ENCODE measurements around the gene PACS1.
A peak's percentile ranks its signal among the peaks of the same experiment; 100 is the strongest.

Gene PACS1

DNA sequence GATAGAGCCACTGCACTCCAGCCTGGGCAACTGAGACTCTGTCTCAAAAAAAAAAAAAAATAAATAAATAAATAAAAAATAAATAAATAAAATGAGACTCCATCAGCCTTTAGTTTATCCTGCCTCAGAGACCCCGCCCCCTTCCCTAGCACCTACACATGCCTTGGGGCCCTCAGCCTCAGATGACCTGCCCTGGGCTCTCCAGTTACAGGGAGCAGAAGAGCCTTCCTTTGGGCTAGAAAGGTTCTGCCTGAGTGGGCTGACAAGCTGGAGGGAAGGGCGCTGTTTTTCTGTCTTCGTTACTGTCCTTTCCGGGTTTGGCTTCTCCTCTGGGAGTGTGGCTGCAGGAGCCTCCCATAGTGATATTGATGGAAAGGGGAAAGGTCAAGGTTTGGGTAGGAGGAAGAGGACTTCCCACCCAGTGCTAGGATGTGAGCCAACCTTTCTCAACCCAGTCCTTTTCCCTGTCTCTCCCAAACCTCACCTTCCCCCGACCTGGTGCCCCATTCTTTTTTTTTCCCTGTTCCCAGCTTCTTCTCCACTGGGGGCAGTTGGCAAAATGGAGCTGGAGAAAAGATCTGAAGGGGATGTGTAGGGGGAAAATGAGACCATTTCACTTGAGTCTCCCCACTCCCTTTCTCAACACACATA, 19.4 kb upstream of the PACS1 start:
- DNase-seq = no peak

DNA sequence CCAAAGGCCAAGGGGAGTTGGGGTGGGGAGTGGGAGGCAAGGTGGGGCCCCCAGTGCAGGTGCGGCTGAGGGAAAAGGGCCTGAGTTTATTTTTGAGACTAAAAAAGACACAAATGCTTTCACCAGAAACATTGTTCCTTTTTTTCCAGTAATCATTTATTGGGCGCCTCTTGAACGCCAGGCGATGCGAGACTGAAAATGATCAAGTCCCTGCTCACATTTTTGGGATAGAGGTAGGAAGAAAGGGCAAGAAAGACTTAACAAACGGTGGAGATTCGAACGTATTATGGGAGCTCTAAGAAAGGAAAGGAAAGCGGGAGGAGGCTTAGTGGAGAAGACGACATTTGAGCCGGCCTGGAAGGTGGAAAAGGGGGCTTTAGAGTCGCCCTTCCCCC, 18.7 kb upstream of the PACS1 start:
- DNase-seq = peak in 1 of 2 experiments; percentile 54

DNA sequence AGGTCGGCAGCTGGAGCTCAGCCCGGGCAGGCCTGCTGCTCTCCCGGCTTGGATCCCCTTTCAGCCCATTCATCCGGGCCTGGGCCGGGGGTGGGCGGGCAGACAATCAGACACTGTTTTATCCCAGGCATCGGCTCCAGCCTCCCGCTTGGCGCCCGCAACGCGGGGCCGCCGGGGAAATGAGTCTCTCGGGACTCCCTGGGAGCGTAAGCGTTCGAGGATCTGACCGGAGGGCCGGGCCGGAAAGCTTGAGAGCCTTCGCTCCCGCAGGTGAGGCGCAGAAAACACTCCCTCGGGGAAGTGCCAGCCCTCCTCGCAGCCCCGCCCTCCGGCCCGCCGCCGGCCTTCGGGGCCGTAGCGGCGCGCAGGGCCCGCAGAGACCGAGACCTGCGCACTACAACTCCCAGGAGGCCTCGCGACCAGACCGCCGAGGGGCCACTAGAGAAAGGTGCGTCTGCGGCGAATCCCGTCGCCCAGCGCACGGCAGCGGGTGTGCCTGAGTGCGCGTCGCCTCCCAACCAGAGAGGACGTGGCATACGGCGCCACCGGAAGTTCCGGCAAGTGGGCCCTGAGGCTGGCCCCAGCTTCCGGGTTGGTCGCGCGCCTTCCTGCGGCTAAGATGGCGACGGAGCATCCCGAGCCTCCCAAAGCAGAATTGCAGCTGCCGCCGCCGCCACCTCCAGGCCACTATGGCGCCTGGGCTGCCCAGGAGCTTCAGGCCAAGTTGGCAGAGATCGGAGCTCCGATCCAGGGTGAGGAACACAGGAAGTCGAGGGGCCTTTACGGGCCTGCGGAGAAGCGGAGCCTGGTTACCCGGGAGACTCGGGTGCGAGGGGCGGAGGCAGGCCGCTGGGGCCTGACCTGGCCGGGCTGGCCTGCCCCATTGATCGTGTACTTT, 18.1 kb upstream of the PACS1 start, which contains the start of gene SF3B2:
Gene SF3B2 (plus strand): TSS at position 599 of the 898 bp plus-strand sequence. CDS start 21 bp downstream, at position 620.
- peak; percentile 97 to 98 for DNase-seq

DNA sequence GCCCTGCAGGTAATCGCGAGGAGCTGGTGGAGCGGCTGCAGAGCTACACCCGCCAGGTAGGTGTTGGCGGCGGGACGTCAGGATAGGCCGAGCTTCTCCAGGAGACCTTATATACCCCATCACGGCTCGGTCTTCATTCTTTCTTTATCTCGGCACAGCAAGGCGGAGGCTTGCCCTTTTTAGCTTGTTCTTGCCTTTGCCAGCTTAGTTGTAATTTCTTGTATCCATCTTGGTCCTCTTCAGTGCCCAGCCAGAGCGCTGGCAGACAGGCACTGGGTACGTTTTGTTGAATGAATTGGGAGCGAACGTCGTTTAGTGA, 17.4 kb upstream of the PACS1 start:
- DNase-seq = no peak

DNA sequence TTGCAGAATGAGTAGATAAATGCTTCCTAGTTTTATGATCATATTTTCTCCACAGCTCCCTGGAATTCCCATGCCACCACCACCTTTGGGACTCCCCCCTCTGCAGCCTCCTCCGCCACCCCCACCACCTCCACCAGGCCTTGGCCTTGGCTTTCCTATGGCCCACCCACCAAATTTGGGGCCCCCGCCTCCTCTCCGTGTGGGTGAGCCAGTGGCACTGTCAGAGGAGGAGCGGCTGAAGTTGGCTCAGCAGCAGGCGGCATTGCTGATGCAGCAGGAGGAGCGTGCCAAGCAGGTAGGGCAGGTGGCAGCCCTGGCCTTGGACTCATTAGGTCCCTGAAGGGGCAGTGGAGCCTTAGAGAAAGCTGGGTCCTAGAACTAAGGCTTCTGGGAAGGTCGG, 15.1 kb upstream of the PACS1 start:
- no peak for DNase-seq

DNA sequence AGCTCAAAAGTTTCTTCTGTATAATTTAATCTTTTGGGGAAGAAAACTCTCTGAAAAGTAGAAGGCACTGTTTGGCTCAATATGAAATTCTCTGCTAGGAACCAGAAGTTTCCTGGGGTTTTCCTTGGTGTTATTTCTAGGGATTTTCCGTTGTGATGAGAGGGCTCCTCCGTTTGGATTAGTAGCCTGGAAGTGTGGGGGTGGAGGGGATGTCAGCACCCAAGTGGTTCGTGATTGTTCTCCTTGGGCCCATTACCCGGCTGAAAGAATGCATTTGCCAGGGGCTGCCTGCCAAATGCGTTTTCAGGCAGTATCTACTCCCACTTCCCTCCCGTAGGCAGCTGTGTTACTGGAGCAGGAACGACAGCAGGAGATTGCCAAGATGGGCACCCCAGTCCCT, 13.6 kb upstream of the PACS1 start:
- DNase-seq = no peak

DNA sequence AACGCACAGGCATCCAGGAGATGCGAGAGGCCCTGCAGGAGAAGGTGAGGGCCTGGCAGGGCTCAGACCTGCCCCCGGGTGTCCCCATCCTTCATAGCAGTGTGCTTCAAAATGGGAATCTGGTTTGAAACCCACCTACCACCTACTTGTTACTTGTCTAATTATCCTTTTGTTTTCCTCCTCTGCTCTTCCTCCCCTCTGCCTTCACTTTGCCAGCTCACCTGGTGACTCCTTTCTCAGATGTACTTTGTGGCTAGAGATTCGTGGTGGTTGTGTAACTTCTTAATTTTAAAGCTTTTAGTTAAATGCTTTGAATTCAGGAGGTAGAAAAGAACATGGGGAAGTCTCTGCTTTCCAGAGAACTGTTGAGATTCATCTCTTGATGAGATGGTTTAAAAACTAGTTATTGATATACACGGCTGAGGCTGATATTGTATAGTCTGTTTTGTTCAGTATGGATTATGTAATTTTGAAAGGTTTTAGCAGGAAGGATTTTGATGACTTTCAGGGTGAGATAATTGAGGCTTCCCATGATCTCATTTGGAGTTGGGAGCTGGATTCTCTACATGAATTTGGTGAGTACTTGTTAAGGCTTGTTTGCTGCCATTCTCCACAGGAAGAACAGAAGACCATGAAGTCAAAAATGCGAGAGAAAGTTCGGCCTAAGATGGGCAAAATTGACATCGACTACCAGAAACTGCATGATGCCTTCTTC, 9.9 kb upstream of the PACS1 start:
- DNase-seq = no peak

DNA sequence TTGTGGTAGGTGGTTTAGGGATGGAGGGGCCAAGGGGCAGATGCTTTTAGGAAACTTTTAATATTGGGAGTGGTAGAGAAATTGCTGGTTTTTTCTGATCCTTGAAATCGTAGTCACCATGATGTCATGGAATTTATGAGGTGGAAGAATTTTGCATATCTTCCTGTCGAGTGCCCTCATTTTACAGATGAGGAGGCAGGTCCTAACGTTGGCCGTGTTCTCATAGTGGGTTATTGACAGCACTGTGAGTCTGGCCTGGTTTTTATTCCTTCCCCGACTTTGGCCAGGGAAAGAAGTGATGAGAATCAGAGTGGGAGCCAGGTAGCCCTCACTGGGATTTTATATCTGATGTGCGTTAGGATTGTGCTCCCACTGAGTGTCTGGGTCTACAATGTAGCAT, 8.8 kb upstream of the PACS1 start:
- no peak for DNase-seq

DNA sequence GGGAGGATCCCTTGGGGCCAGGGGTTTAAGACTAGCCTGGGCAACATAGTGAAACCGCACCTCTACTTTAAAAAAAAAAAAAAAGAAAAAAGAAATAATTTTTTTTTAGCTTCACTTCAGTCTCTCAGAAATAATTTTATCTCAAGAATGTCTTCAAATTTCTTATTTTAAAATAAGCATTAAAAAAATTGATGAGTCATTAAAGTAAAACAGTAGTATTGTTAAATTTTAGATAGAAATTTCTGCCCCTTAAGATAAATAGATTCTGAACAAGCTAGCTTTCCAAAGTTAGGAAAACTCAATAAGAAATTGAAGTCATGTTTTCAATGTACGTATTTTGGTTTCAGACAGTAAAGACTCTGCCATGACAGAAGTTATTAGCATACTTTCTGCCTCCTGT, 7.7 kb upstream of the PACS1 start:
- DNase-seq = no peak

DNA sequence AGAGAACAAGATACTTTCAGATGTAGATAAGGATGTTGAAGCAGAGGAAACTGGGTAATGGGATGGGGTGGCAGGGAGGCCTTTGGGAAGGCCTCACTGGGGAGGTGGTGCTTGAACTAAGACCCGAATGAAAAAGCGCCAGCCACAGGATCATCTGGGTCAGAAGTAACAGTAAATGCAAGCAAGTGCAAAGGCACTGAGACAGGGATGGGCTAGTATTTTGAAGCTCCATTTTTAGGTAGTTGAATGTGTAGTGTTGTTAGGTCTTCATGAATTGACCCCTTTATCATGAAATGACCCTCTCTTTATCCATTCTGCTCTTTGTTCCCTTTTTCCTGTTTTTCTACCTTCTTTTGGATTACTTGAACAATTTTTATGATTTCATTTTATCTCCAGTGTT, 6.2 kb upstream of the PACS1 start:
- no peak for DNase-seq

DNA sequence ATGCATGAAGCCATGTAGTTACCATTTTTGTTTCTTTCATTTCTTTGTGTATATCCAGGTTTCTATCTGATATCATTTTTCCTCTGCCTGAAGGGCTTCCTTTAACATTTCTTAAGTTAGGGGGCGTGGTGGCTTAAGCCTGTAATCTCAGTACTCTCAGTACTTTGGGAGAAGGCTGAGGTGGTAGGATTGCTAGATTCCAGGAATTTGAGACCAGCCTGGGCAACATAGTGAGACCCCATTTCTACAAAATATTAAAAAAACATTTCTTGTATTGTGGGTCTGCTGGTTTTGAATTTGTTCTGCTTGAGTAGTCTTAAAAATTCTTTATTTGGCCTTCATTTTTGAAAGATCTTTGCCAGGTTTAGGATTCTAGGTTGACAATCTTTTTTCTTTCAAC, 5.5 kb upstream of the PACS1 start:
- no peak for DNase-seq

DNA sequence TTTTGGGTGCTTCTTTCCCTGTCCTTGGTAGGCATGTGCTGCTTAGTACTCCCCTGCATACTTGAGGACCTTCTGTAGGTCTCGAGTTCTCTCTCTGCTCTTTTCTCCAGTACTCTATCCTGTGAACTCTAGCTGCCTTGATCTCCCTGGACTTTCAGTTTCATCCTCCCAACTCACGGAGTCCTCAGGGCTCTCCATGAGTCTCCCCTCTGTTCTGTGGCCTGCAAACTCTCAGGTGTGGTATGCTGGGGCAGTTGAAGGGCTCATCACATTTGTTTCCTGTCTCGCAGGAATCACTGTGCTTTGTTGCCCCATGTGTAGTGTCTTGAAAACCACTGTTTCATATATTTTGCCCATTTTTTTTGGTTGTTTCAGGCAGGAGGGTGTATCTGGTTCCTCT, 3.3 kb upstream of the PACS1 start:
- DNase-seq = no peak

DNA sequence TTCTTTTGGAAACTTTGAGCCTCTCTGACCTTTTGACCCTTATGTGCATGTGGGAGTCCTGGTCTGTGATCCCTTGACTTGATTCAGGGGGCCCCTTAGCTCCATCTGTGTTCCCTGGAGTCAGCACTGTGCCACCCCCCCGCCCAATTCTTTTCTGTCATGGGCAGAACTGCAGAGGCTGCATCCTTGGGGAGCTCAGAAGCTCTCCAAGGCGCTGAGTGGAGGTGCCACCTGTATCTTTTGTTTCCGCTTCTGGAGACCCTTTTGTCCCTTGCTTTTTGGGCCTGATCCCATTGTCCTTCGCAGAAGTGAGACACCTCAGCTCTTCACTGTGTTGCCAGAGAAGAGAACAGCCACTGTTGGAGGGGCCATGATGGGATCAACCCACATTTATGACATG, 2.4 kb upstream of the PACS1 start:
- DNase-seq = no peak

DNA sequence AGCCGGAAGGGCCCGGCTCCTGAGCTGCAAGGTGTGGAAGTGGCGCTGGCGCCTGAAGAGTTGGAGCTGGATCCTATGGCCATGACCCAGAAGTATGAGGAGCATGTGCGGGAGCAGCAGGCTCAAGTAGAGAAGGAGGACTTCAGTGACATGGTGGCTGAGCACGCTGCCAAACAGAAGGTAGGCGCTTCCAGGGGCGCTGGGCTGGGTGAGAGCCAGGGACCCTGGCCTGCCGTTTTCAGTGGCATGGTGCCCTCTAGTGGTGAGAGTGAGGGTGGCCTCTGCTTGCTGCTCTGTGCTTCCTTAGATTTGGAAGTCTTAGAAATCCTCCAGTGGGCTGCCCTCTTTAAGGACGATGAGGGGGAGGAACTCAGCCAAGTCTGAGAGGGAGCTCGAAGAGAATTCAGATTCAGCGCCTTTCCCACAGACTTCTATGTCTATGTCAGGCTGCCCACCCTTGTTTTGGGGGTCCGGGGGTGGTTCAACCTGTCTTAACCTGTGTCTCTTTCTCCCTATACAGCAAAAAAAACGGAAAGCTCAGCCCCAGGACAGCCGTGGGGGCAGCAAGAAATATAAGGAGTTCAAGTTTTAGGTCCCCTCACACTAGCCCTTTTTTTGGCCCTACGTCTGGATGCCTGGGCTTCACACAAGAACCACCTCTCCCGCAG, 1.8 kb upstream of the PACS1 start:
- DNase-seq = peak; percentile 74 to 79

DNA sequence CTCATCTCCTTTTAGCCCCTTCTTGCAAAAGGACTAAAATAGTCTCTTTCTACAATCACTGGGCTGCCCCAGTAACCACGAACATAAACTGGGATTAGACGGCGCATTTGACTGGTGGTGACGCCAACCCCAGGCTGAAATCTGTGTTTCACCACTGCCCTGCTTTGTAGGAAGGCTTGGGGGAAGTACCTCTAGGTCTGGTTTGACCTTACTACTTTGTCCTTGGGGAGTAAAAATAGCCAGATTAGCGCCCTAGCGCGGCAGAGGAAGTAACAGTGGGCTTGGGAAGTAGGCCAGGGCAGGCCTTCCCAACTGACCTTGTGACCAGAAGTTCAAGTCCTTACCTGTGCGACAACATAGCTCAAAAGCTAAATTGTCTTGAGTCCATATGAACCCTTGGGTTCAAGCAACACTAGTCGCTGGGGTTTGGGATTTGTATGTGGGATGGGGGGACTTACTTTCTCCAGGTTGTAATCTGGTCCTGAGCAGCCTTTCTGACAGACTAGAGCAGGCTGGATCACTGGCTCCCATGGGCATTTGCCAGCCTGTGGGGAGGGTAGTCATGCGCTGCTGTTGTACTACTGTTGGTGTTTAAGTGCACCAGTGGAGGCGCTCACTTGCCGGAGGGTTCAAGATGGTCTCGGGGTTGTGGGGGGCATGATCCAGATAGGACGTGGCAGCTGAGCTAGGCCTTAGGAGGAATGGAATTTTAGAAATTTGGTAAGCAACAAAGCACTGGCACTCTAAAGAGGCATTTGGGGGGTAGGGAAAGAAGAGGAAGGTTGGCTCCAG, 953 bp upstream of the PACS1 start:
- DNase-seq = peak; percentile 32 to 60

DNA sequence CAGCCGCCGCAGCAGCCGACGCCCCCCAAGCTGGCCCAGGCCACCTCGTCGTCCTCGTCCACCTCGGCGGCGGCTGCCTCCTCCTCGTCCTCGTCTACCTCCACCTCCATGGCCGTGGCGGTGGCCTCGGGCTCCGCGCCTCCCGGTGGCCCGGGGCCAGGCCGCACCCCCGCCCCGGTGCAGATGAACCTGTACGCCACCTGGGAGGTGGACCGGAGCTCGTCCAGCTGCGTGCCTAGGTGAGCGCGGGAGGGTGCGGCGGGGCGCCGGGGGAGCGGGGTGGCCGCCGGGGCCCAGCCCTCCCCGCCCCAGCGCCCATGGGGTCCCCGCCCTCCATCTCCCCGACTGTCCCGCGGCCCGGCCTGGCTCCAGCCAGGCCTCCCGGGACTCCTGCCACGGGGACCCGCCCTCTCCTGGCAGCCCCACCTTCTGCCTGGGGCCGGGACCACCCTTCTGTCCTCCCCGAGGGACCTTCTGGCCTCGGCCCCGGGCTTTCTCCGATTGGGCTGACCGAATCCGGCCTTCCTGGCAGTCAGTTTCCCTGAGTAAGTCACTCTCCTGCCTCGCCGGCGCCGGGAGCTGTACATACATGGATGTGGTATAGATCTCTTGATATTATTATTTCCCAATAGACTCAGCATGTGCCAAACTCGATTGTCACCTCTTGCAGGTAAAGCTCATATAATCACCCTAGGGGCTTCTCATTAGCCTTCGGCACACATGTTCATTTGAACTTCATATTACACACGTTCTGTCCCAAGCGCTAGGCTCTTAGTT, 720 bp downstream of the PACS1 start:
- DNase-seq = peak in 1 of 2 experiments; percentile 24

DNA sequence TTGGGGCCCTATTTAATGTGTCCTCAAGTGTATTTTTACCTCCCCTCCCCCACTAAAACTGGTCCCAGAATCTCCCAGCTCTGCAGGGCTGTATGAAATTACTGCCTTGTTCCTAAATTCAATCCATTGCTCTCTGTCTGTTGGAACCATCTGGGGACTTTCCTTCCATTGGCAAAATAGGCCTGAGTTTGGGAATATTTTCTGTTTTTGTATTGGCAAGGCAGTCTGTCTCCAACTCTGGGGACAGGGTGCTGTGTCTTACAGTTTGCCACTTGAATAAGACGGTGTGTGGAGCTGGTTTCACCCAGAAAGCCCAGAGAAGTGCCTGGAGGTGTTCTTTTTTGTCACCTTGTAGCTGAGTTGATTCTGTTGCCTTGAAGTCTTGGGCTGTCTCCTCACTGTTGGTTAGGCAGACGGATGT, 1.3 kb downstream of the PACS1 start:
- DNase-seq = no peak

DNA sequence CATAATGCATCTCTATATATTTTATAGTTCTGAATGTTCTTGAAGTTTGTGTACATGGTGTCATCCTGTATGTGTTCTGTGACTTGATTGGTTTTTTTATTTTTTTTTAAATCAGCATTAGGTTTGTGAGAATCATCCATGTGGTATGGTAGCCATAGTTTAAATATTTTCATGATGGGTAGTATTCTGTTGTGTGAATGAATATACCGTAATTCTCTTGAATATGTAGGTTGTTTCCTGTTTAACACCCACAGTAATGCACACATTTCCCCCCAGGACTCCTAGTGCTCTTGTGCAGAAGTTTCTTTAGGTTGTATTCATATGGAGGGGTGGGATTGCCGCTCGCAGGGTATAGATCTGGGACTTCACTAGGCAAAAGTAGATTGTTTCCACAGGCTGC, 2.0 kb downstream of the PACS1 start:
- no peak for DNase-seq

DNA sequence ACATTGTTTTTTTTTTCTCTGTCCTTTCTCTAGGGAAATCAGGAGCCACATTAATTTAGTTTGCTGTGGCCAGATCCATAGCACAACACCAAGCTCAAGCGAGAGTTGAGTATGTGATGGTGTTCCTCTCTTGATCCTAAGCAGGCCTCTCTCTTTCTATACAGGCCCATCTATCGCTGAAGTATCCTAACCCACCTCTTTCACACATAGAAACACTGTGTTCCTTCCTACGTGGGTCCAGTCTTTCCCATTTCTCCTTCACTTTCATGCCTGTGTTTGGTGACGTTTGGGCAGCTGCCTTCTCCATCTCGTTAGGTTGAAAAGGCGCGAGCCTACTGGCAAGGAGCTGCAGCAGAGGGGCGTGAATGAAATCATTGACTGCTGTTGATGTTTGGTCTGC, 2.4 kb downstream of the PACS1 start:
- no peak for DNase-seq

DNA sequence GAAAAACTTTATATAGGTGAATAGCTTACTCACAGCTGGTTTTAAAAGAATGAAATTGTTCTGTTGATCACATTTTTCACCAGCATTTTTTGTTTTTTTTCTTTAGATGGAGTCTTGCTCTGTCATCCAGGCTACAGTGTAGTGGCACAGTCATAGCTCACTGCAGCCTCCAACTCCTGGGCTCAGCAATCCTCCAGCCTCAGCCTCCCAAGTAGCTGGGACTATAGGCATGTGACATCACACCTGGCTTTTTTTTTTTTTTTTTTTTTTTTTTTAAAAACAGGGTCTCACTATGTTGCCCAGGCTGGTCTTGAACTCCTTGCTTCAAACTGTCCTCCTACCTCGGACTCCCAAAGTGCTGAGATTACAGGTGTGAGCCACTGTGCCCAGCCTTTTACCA, 3.6 kb downstream of the PACS1 start:
- no peak for DNase-seq

DNA sequence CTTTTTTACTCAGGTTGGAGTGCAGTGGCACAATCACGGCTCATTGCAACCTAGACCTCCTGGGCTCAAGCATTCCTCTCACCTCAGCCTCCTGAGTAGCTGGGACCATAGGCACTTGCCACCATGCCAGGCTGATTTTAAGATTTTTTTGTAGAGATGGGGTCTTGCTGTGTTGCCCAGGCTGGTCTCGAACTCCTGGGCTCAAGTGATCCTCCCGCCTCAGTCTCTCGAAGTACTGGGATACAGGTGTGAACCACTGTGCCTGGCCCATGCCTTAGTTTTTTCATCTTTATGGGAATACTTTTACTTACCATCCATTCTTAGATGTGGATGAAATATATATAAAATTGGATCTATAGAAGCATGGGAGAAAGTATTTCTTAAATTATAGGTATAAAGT, 5.2 kb downstream of the PACS1 start:
- no peak for DNase-seq

DNA sequence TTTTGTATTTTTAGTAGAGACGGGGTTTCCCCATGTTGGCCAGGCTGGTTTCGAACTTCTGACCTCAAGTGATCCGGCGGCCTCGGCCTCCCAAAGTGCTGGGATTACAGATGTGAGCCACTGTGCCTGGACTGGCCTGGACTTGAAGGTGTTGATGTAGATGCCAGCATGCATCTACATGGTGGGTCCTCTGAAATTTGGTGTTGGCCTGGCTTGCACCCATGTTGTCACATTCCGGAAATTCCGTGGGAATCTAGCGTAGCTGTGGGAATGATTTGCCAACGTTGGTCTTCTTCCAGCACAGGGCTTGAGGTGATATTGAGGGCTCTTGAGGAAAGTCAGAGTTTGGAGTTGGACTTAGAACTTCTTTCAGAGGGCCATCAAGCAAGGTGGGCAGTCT, 6.5 kb downstream of the PACS1 start:
- no peak for DNase-seq
